ENCODE data around the gene SLC24A3. TPM values are rescaled to one million over a fixed set of nuclear protein-coding genes. Genes with fewer than 3 reads are reported as not detected.

The SLC24A3 gene
- total RNA-seq, 6 experiments from 2014 or later = not detected

DNA sequence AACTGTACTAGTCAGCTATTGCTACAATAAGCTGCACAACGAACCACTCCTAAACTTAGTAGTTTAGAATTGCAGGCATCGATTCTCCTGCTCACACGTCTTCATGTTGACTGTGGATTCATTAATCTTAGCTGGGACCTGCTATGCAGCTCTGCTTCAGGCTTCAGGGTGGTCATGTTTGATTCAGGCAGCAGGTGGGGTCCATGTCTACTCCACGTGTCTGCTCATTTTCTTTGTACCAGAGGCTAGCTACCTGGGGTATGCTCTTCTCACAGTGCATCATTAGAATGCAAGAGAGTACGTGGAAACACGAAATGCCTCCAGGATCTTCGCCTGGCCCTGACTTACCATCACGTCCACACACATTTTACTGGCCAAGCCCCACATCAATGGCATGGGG, 481.1 kb downstream of the SLC24A3 start:
- no peak overlapping the region for H3K27ac Mint-ChIP-seq

DNA sequence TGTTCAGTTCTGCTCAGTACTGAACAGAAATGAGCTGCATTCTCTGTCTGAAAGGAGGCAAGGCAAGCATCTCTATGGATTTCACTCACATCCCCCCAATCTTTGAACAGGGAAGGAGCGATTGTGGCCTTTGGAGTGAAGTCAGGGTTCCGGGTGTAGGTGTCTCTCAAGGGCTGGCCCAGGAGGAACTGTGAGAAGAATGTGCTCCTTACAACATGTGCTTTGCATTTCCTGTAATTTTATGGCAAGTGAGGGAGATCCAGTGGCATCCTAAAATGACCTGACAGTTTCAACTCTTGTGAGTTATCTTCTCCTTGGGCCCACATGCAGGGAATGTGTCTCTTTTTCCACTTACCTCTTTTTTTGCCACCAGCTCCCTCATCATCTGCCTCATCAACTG, 482.6 kb downstream of the SLC24A3 start:
- H3K4me3 Mint-ChIP-seq = no peak overlapping the region
- H3K36me3 Mint-ChIP-seq (ENCODE audit: low read depth) = peaks cover 5% of the 10 kb centered on the region
- TF ChIP-seq, protein P1, sequence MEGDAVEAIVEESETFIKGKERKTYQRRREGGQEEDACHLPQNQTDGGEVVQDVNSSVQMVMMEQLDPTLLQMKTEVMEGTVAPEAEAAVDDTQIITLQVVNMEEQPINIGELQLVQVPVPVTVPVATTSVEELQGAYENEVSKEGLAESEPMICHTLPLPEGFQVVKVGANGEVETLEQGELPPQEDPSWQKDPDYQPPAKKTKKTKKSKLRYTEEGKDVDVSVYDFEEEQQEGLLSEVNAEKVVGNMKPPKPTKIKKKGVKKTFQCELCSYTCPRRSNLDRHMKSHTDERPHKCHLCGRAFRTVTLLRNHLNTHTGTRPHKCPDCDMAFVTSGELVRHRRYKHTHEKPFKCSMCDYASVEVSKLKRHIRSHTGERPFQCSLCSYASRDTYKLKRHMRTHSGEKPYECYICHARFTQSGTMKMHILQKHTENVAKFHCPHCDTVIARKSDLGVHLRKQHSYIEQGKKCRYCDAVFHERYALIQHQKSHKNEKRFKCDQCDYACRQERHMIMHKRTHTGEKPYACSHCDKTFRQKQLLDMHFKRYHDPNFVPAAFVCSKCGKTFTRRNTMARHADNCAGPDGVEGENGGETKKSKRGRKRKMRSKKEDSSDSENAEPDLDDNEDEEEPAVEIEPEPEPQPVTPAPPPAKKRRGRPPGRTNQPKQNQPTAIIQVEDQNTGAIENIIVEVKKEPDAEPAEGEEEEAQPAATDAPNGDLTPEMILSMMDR (IDR thresholded peaks at IDR 0.05) = no peak
- H3K9me3 Mint-ChIP-seq = peaks cover 5% of the 10 kb centered on the region
- H3K4me1 Mint-ChIP-seq (ENCODE audit: low read depth) = peaks cover 60% of the 10 kb centered on the region
- H3K27me3 Mint-ChIP-seq (ENCODE audit: insufficient read depth) = peaks cover 3% of the 10 kb centered on the region; the same call in 1 of the 2 replicates
- no peak for DNase-seq
- H3K27ac Mint-ChIP-seq = no peak overlapping the region

More for the DNA sequence above, 481.1 kb downstream of the SLC24A3 start:
- peaks cover 3% of the 10 kb centered on the region for H3K27me3 Mint-ChIP-seq (ENCODE audit: insufficient read depth)
- TF ChIP-seq, protein P1 (IDR thresholded peaks at IDR 0.05) = no peak
- no peak overlapping the region for H3K4me3 Mint-ChIP-seq
- H3K9me3 Mint-ChIP-seq = no peaks in the 10 kb centered on the region
- H3K4me1 Mint-ChIP-seq (ENCODE audit: low read depth) = peaks cover 49% of the 10 kb centered on the region
- no peak for DNase-seq
- no peaks in the 10 kb centered on the region for H3K36me3 Mint-ChIP-seq (ENCODE audit: low read depth)

DNA sequence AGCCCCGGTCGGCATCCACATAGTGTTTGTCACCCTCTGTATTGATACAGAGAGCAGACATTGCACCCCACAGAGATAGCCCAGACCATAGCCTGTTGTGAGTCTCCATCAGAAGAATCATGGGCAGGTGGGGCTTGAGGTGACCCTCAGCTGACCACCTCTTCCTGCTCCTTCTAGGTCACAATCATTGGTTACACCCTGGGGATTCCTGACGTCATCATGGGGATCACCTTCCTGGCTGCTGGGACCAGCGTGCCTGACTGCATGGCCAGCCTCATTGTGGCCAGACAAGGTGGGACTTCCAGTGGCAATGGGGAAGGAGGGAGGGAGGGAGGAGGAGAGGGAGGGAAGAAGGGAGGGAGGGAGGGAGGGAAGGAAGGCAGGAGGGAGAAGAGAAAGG, 484.2 kb downstream of the SLC24A3 start:
- H3K4me3 Mint-ChIP-seq = no peak overlapping the region
- peaks cover 3% of the 10 kb centered on the region; the same call in 1 of the 2 replicates for H3K27me3 Mint-ChIP-seq (ENCODE audit: insufficient read depth)
- TF ChIP-seq, protein P1 (IDR thresholded peaks at IDR 0.05) = no peak
- H3K9me3 Mint-ChIP-seq = peaks cover 5% of the 10 kb centered on the region
- peaks cover 53% of the 10 kb centered on the region for H3K4me1 Mint-ChIP-seq (ENCODE audit: low read depth)
- no peak overlapping the region for H3K27ac Mint-ChIP-seq
- DNase-seq = no peak
- peaks cover 5% of the 10 kb centered on the region for H3K36me3 Mint-ChIP-seq (ENCODE audit: low read depth)

DNA sequence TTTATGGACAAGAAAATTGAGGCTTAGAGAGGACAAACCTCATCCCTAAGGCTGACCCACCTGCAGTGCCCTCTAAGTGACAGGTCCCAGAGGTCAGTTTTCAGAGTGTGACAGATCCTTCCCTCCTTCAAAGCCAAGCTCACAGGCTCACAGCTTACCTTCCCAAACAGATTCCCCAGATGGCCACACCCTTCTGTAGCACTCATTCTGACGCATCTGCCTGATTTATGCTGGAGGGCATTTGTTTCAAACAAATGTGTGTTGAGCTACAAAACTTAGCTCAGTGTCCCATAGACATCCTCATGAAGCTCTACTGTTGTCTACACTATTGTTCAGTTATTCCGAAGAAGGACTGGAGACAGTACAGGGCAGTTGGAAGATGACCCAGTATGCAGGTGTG, 485.0 kb downstream of the SLC24A3 start:
- Mint-ChIP-seq H3K9me3 (peaks cover 5% of the 10 kb centered on the region), H3K4me3 (no peak overlapping the region), H3K4me1 (ENCODE audit: low read depth) (peaks cover 45% of the 10 kb centered on the region), H3K27me3 (ENCODE audit: insufficient read depth) (peaks cover 3% of the 10 kb centered on the region; the same call in 1 of the 2 replicates), H3K36me3 (ENCODE audit: low read depth) (peaks cover 10% of the 10 kb centered on the region), H3K27ac (no peak overlapping the region)
- DNase-seq = no peak
- TF ChIP-seq, protein P1 (IDR thresholded peaks at IDR 0.05) = no peak

DNA sequence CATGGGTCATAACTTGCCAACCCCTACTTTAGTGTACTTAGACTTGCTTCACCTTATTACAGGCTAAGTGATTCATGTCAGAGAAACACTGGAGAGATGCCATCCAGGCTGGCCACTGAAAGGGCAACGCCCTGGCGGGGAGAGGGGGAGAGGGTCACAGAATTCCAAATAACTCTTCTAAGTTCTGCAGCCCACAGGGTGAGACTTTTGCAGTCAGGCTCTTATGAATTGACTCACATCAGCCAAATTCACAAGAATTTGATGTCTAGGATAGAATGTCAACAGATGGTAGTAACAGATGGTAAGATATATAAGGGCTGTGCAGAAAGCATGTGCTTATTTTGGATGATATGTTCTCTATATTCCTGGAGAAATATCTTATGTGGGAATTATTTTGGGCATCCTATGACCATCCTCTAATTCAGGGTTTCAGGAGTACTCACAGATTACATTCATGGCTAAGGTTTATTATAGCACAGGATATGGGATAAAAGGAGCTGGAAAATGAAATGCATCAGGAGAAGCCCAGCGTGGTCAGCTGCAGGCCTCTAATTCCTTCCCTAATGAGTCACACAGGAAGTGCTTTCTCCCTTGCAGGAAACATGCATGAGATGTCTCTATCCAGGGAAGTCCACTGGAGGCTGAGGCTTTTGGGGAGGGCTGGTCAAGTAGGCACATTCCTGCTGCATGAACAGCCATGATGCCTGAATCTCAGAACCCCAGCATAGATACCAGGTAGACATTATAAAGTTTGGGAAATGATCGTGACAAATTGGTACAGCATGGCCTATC, 486.9 kb downstream of the SLC24A3 start:
- Mint-ChIP-seq H3K4me3 (0 out of 2 replicates have a peak overlapping the region, but pooled peaks have one; percentile 6), H3K9me3 (peaks cover 5% of the 10 kb centered on the region), H3K27ac (peak overlapping the region; percentile 62), H3K36me3 (ENCODE audit: low read depth) (peaks cover 11% of the 10 kb centered on the region), H3K27me3 (ENCODE audit: insufficient read depth) (no peaks in the 10 kb centered on the region; the same call in 1 of the 2 replicates), H3K4me1 (ENCODE audit: low read depth) (peaks cover 36% of the 10 kb centered on the region)
- peak; percentile 81 for DNase-seq
- TF ChIP-seq, protein P1 (IDR thresholded peaks at IDR 0.05) = no peak
